Stimulated activated naive B cell treated with anti-CD40 and anti-IgM and Interleukin-4, amounts not matched to agents 10 μg/mL and 1 μg/mL and 100 μg/mL, for 72 hours (primary cell): ENCODE results near the gene MMP24.
"Not testable (repeated sequence)": the region's sequence is repeated elsewhere in the genome, so short reads cannot be mapped to it uniquely, and the experiment has no call there.

Experiments
- ATAC-seq, 2 donors: fragments of 150-1000 bp; cut with Tn5 transposase; replicated peaks; 2 replicates each; pipeline ENCODE4 v1.10.0; 2021; ENCODE audit warnings: moderate library complexity in 1 of 2
- DNase-seq: peaks from one replicate; pipeline ENCODE4 v3.0.0; 2021
- H3K27ac Mint-ChIP-seq: one replicate; pipeline ENCODE4 v1.8.0; 2022; ENCODE audit warnings: mild to moderate bottlenecking, mixed read lengths
- H3K27me3 Mint-ChIP-seq, 2 donors: one replicate each; pipeline ENCODE4 v1.8.0; 2022; ENCODE audit warnings: mixed read lengths in 2 of 2
- H3K36me3 Mint-ChIP-seq, 2 donors: one replicate each; pipeline ENCODE4 v1.8.0; 2022; ENCODE audit warnings: mixed read lengths in 2 of 2, mild to moderate bottlenecking in 1 of 2
- H3K4me1 Mint-ChIP-seq, 2 donors: one replicate each; pipeline ENCODE4 v1.8.0; 2022; ENCODE audit warnings: mixed read lengths in 2 of 2, mild to moderate bottlenecking in 1 of 2
- H3K4me3 Mint-ChIP-seq, 2 donors: one replicate each; pipeline ENCODE4 v1.8.0; 2022; ENCODE audit warnings: mild to moderate bottlenecking in 2 of 2, mixed read lengths in 2 of 2, moderate library complexity in 1 of 2
- H3K9me3 Mint-ChIP-seq, 2 donors: one replicate each; pipeline ENCODE4 v1.8.0; 2022; ENCODE audit warnings: mixed read lengths in 2 of 2, mild to moderate bottlenecking in 1 of 2

Gene MMP24

DNA sequence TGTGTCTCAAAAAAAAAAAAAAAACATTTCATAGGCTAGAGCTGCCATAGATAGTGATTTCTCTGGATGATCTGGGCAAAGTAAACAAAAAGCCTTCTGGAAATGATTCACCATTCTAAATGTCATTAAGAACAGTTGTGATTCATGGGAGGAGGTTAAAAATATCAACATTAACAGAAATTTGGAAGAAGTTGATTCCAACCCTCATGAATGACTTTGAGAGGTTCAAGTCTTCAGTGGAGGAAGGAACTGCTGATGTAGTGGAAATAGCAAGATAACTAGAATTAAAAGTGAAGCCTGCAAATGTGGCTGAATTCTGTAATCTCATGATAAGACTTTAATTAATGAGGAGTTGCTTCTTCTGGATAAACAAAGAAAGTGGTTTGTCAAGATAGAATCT lies 26.8 kb upstream of the MMP24 start:
- Mint-ChIP-seq H3K4me3 (no peak overlapping the region), H3K4me1 (no peaks in the 10 kb centered on the region), H3K9me3 (peaks cover 4 to 9% of the 10 kb centered on the region in 2 donors), H3K27ac (no peak overlapping the region), H3K27me3 (no peaks in the 10 kb centered on the region), H3K36me3 (peaks cover 13 to 24% of the 10 kb centered on the region in 2 donors)
- DNase-seq: no peak
- ATAC-seq: no peak

DNA sequence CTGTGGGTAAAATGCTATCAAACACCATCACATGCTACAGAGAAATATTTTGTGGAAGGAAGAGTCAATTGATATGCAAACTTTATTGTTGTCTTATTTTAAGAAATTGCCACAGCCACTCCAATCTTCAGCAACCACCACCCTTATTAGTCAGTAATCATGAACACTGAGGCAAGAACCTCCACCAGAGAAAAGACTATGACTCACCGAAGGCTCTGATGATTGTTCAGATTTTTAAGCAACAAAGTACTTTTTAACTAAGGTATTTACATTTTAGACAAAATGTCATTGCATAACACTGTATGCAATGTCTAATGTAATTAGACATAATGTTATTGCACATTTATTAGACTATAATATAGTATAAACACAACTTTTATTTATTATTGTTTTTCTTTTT lies 26.2 kb upstream of the MMP24 start:
- DNase-seq (no peak), ATAC-seq (no peak)
- H3K27me3 Mint-ChIP-seq: no peaks in the 10 kb centered on the region
- H3K4me1 Mint-ChIP-seq: no peaks in the 10 kb centered on the region
- no peak overlapping the region for H3K4me3 Mint-ChIP-seq
- H3K9me3 Mint-ChIP-seq: peaks cover 4 to 9% of the 10 kb centered on the region in 2 donors
- H3K27ac Mint-ChIP-seq: no peak overlapping the region
- peaks cover 11 to 19% of the 10 kb centered on the region in 2 donors for H3K36me3 Mint-ChIP-seq

GRCh38 chr20:35201467-35201866 lies 25.0 kb upstream of the MMP24 start:
- H3K27me3 Mint-ChIP-seq, H3K9me3 Mint-ChIP-seq, H3K27ac Mint-ChIP-seq, H3K4me3 Mint-ChIP-seq, DNase-seq, ATAC-seq, H3K4me1 Mint-ChIP-seq: not testable (repeated sequence)
- peaks cover 10 to 18% of the 10 kb centered on the region in 2 donors for H3K36me3 Mint-ChIP-seq

GRCh38 chr20:35206802-35207201 lies 19.7 kb upstream of the MMP24 start:
- Mint-ChIP-seq H3K4me1 (no peaks in the 10 kb centered on the region), H3K9me3 (peaks cover 0 to 1% of the 10 kb centered on the region in 2 donors), H3K36me3 (peaks cover 0 to 4% of the 10 kb centered on the region in 2 donors), H3K27ac (no peak overlapping the region), H3K4me3 (no peak overlapping the region), H3K27me3 (no peaks in the 10 kb centered on the region)
- ATAC-seq: no peak
- no peak for DNase-seq

DNA sequence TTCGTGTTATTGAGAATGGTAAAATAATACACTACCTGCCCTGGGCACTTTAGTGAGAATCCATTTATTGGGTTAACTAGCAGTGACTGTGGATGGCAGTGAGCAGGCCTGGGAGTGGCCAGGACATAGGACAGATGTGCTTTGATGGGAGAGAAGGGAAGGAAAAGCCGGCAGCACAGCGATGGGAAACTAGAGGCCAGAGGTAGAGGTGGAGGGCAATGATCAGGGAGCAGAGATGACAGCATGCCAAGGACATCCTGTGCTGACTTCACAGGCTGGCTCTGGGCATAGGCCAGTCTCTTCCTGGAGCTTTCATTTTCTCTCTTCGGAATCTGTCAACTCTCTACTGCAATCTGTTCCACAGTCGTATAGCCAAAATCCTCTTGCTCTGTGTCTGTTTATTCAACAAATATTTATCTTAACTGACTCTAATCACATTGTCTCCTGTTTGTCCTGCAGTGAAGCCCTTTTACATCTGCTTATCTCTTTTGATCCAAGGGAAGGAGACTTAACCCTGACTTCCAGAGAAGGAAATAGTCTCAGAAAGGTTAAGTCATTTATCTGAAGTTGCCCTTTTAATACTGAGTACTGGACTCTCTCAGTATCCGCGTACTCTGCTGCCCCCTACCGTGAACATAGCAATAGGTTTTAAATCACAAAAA lies 18.4 kb upstream of the MMP24 start:
- H3K27ac Mint-ChIP-seq: no peak overlapping the region
- no peak overlapping the region for H3K4me3 Mint-ChIP-seq
- ATAC-seq: peak; percentile 90 to 91
- H3K9me3 Mint-ChIP-seq: peaks cover 0 to 1% of the 10 kb centered on the region in 2 donors
- H3K36me3 Mint-ChIP-seq: peaks cover 0 to 4% of the 10 kb centered on the region in 2 donors
- H3K4me1 Mint-ChIP-seq: no peaks in the 10 kb centered on the region
- peak; percentile 43 for DNase-seq
- no peaks in the 10 kb centered on the region for H3K27me3 Mint-ChIP-seq

DNA sequence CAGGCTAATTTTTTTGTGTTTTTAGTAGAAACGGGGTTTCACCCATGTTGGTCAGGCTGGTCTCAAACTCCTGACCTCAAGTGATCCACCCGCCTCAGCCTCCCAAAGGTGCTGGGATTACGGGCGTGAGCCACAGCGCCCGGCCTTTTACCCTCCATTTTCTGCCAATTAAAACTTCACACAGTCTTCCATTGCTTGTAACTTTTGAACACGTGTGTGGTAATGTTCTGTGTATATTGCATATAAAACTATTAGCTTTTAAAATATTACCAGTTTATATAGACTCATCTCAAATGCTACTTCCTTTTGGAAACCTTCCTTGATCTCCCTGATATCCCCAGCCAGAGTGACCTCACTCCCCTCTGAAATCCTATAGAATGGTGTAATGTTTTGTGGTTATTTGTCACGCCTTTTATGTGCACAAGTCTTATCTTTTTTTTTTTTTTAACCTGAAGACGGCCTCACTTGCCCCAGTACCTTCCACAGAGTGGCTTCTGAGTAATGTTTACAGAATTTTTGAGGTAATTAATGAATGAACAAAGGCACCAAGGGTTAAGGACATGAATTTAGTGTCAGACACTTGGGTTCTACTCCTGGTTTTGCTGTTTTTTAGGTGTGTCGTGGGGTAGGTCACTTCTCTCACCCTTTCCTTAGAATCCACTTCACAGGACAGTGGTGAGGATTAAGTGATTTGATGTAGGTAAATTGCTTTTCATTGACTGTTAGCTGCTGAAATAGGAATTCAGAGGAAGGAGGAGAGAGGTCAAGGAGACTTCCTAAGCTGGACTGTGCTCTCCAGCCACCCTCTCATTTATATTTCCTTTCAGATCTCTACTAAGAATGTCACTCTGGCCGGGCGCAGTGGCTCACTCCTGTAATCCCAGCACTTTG lies 11.2 kb upstream of the MMP24 start:
- no peaks in the 10 kb centered on the region for H3K9me3 Mint-ChIP-seq
- ATAC-seq (no peak), DNase-seq (no peak)
- H3K27ac Mint-ChIP-seq: no peak overlapping the region
- H3K27me3 Mint-ChIP-seq: no peaks in the 10 kb centered on the region
- H3K4me1 Mint-ChIP-seq: no peaks in the 10 kb centered on the region
- no peak overlapping the region for H3K4me3 Mint-ChIP-seq
- H3K36me3 Mint-ChIP-seq: peaks cover 12 to 15% of the 10 kb centered on the region in 2 donors

GRCh38 chr20:35216541-35216940 lies 9.9 kb upstream of the MMP24 start:
- Mint-ChIP-seq H3K27ac (no peak overlapping the region), H3K4me1 (no peaks in the 10 kb centered on the region), H3K36me3 (peaks cover 12 to 15% of the 10 kb centered on the region in 2 donors), H3K4me3 (no peak overlapping the region), H3K27me3 (no peaks in the 10 kb centered on the region), H3K9me3 (no peaks in the 10 kb centered on the region)
- ATAC-seq (no peak), DNase-seq (no peak)

GRCh38 chr20:35223941-35224340 lies 2.5 kb upstream of the MMP24 start:
- H3K27ac Mint-ChIP-seq: no peak overlapping the region
- H3K9me3 Mint-ChIP-seq: peaks cover 0 to 1% of the 10 kb centered on the region in 2 donors
- DNase-seq: no peak
- peaks cover 20 to 37% of the 10 kb centered on the region in 2 donors for H3K27me3 Mint-ChIP-seq
- H3K4me3 Mint-ChIP-seq: no peak overlapping the region
- H3K4me1 Mint-ChIP-seq: peaks cover 10 to 15% of the 10 kb centered on the region in 2 donors
- H3K36me3 Mint-ChIP-seq: peaks cover 8 to 9% of the 10 kb centered on the region in 2 donors
- ATAC-seq: no peak

- Mint-ChIP-seq H3K27ac (no peak overlapping the region), H3K27me3 (peaks cover 23 to 43% of the 10 kb centered on the region in 2 donors), H3K36me3 (peaks cover 9 to 11% of the 10 kb centered on the region in 2 donors), H3K4me1 (peaks cover 10 to 15% of the 10 kb centered on the region in 2 donors), H3K4me3 (no peak overlapping the region), H3K9me3 (peaks cover 0 to 1% of the 10 kb centered on the region in 2 donors)
- no peak for ATAC-seq
- no peak for DNase-seq
These were observed 2.0 kb upstream of the MMP24 start for GRCh38 chr20:35224536-35224935.

- Mint-ChIP-seq H3K36me3 (peaks cover 11 to 12% of the 10 kb centered on the region in 2 donors), H3K9me3 (peaks cover 0 to 1% of the 10 kb centered on the region in 2 donors), H3K27ac (no peak overlapping the region), H3K4me1 (peaks cover 10 to 15% of the 10 kb centered on the region in 2 donors), H3K4me3 (peak overlapping the region; percentile 62 to 74), H3K27me3 (peaks cover 23 to 48% of the 10 kb centered on the region in 2 donors)
- ATAC-seq (no peak), DNase-seq (no peak)
These were observed 968 bp upstream of the MMP24 start for GRCh38 chr20:35225319-35226125.

- Mint-ChIP-seq H3K27me3 (peaks cover 28 to 54% of the 10 kb centered on the region in 2 donors), H3K27ac (no peak overlapping the region), H3K36me3 (peaks cover 19 to 22% of the 10 kb centered on the region in 2 donors), H3K4me1 (peaks cover 10 to 15% of the 10 kb centered on the region in 2 donors), H3K4me3 (peak overlapping the region; percentile 49 to 70), H3K9me3 (peaks cover 0 to 1% of the 10 kb centered on the region in 2 donors)
- DNase-seq: no peak
- ATAC-seq: peak; percentile 71 to 82
These were observed 593 bp downstream of the MMP24 start for GRCh38 chr20:35226884-35227681.

- Mint-ChIP-seq H3K4me3 (no peak overlapping the region), H3K9me3 (peaks cover 0 to 3% of the 10 kb centered on the region in 2 donors), H3K36me3 (peaks cover 38 to 47% of the 10 kb centered on the region in 2 donors), H3K27ac (no peak overlapping the region), H3K27me3 (peaks cover 11 to 31% of the 10 kb centered on the region in 2 donors), H3K4me1 (no peaks in the 10 kb centered on the region)
- DNase-seq (no peak), ATAC-seq (no peak)
These were observed 6.1 kb downstream of the MMP24 start for GRCh38 chr20:35232575-35232974.

DNA sequence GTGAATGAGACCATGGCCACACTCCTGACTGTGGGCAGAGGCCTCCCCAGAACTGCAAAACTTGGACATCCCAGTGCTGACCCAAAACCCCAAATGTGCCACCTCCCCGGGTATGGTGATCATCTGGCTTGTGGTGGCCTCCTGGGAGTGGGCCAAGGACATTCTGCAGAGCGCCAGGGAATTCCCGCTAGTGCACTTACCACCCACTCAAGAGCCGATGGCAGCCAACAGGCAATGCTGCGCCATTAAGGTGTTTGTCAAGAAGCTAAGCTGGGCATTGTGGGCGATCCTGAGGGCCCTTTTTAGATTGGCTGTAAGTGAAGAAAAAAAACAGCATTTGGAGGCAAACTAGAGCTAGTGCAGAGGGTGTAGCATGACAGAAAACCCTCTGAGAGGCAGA lies 9.4 kb downstream of the MMP24 start:
- H3K27me3 Mint-ChIP-seq: peaks cover 2 to 8% of the 10 kb centered on the region in 2 donors
- H3K9me3 Mint-ChIP-seq: peaks cover 0 to 3% of the 10 kb centered on the region in 2 donors
- no peak overlapping the region for H3K27ac Mint-ChIP-seq
- ATAC-seq (no peak), DNase-seq (no peak)
- H3K4me3 Mint-ChIP-seq: no peak overlapping the region
- no peaks in the 10 kb centered on the region for H3K4me1 Mint-ChIP-seq
- H3K36me3 Mint-ChIP-seq: peaks cover 31 to 40% of the 10 kb centered on the region in 2 donors
